ENCODE measurements around the gene HOXB7.
A peak's percentile ranks its signal among the peaks of the same experiment; 100 is the strongest.

The HOXB7 gene

GRCh38 chr17:48622857-48623256, 12.0 kb upstream of the HOXB7 start:
- no peak for DNase-seq

GRCh38 chr17:48621410-48622392, 10.9 kb upstream of the HOXB7 start:
- no peak for DNase-seq

- DNase-seq, result no peak
Measured at GRCh38 chr17:48620461-48621139, 9.8 kb upstream of the HOXB7 start.

GRCh38 chr17:48619826-48620449, 9.1 kb upstream of the HOXB7 start:
- DNase-seq, result no peak

GRCh38 chr17:48618256-48618896, 7.6 kb upstream of the HOXB7 start:
- DNase-seq, result peak; percentile 93

- no peak for DNase-seq
Measured at GRCh38 chr17:48617471-48618255, 6.8 kb upstream of the HOXB7 start.

GRCh38 chr17:48616717-48617470, 6.1 kb upstream of the HOXB7 start:
- no peak for DNase-seq

GRCh38 chr17:48615963-48616716, 5.3 kb upstream of the HOXB7 start:
- DNase-seq, result no peak

GRCh38 chr17:48615047-48615962, 4.5 kb upstream of the HOXB7 start, which contains the start of gene HOXB8:
TSS of gene HOXB8 (minus strand) at chr17:48615292. CDS start at chr17:48614704, 588 bp downstream.
- DNase-seq, result peak; percentile 75

GRCh38 chr17:48613862-48614694, 3.3 kb upstream of the HOXB7 start:
- DNase-seq, result no peak

- peak; percentile 62 for DNase-seq
Measured at GRCh38 chr17:48612854-48613691, 2.3 kb upstream of the HOXB7 start.

GRCh38 chr17:48612456-48612853, 1.6 kb upstream of the HOXB7 start:
- DNase-seq, result peak; percentile 67

- DNase-seq, result peak; percentile 92
Measured at GRCh38 chr17:48611681-48612455, 1.1 kb upstream of the HOXB7 start.

GRCh38 chr17:48611213-48611612, 396 bp upstream of the HOXB7 start:
- DNase-seq, result no peak

- DNase-seq, result no peak
Measured at GRCh38 chr17:48609759-48610281, 997 bp downstream of the HOXB7 start.

- DNase-seq, result no peak
Measured at GRCh38 chr17:48609033-48609432, 1.8 kb downstream of the HOXB7 start.

- no peak for DNase-seq
Measured at GRCh38 chr17:48608494-48608834, 2.4 kb downstream of the HOXB7 start.
